Measurements from ENCODE around the gene MAML1. TPM values are rescaled to one million over a fixed set of nuclear protein-coding genes. Genes with fewer than 3 reads are reported as not detected.

Gene MAML1
- total RNA-seq, 2 experiments from 2014 or later: 28.9 to 30.0 TPM

- peaks cover 36% of the 10 kb centered on the region for H3K4me1 Mint-ChIP-seq (ENCODE audit: low read depth)
- ChIA-PET POLR2A (interaction anchor here (0.8 to 1.1 kb wide), 2 partner anchors 10 to 96 kb away, joined by 3 read pairs; no protein-coding TSS in a partner anchor), CTCF (interaction anchor here (0.6 to 6.3 kb wide), 6 partner anchors 19 to 65 kb away, joined by 3 to 48 read pairs (median 3); partner anchors contain the start of gene SQSTM1)
- ATAC-seq (peak; percentile 71), DNase-seq (peak; percentile 72)
- H3K27ac Mint-ChIP-seq: peak overlapping the region; percentile 46
- H3K4me3 Mint-ChIP-seq: peak overlapping the region; percentile 36
- H3K36me3 Mint-ChIP-seq (ENCODE audit: low read depth): peaks cover 27% of the 10 kb centered on the region
- H3K9me3 Mint-ChIP-seq (ENCODE audit: insufficient read depth): no peaks in the 10 kb centered on the region
- H3K27me3 Mint-ChIP-seq (ENCODE audit: low read depth): no peaks in the 10 kb centered on the region
These were observed 63.5 kb downstream of the MAML1 start for GRCh38 chr5:179795863-179796833.

GRCh38 chr5:179796877-179797608, 64.4 kb downstream of the MAML1 start:
- H3K36me3 Mint-ChIP-seq (ENCODE audit: low read depth): peaks cover 32% of the 10 kb centered on the region
- CTCF ChIA-PET: interaction anchor here (0.7 to 6.3 kb wide), 6 partner anchors 22 to 106 kb away, joined by 3 to 48 read pairs (median 3); partner anchors contain the start of gene SQSTM1
- no peaks in the 10 kb centered on the region for H3K9me3 Mint-ChIP-seq (ENCODE audit: insufficient read depth)
- peak overlapping the region; percentile 38 for H3K4me3 Mint-ChIP-seq
- POLR2A ChIA-PET: interaction anchor here (0.5 to 1.1 kb wide), 5 partner anchors 9 to 97 kb away, joined by 3 read pairs; partner anchors contain the start of gene SQSTM1
- H3K27ac Mint-ChIP-seq: peak overlapping the region; percentile 46
- no peaks in the 10 kb centered on the region for H3K27me3 Mint-ChIP-seq (ENCODE audit: low read depth)
- H3K4me1 Mint-ChIP-seq (ENCODE audit: low read depth): peaks cover 38% of the 10 kb centered on the region
- DNase-seq: no peak
- ATAC-seq: no peak

GRCh38 chr5:179797741-179798140, 65.1 kb downstream of the MAML1 start:
- H3K36me3 Mint-ChIP-seq (ENCODE audit: low read depth): peaks cover 32% of the 10 kb centered on the region
- H3K4me3 Mint-ChIP-seq: no peak overlapping the region
- ChIA-PET POLR2A (interaction anchor here (0.5 to 1.1 kb wide), 4 partner anchors 8 to 43 kb away, joined by 3 read pairs; partner anchors contain the start of gene SQSTM1), CTCF (interaction anchor here (0.7 to 6.3 kb wide), 2 partner anchors 35 to 107 kb away, joined by 3 to 48 read pairs; no protein-coding TSS in a partner anchor)
- H3K27me3 Mint-ChIP-seq (ENCODE audit: low read depth): no peaks in the 10 kb centered on the region
- H3K27ac Mint-ChIP-seq: no peak overlapping the region
- peaks cover 36% of the 10 kb centered on the region for H3K4me1 Mint-ChIP-seq (ENCODE audit: low read depth)
- no peaks in the 10 kb centered on the region for H3K9me3 Mint-ChIP-seq (ENCODE audit: insufficient read depth)
- DNase-seq (no peak), ATAC-seq (no peak)

- CTCF ChIA-PET: interaction anchor here (0.7 to 6.3 kb wide), 2 partner anchors 35 to 107 kb away, joined by 3 to 48 read pairs; no protein-coding TSS in a partner anchor
- DNase-seq (no peak), ATAC-seq (no peak)
- Mint-ChIP-seq H3K27me3 (ENCODE audit: low read depth) (no peaks in the 10 kb centered on the region), H3K4me1 (ENCODE audit: low read depth) (peaks cover 33% of the 10 kb centered on the region), H3K27ac (no peak overlapping the region), H3K36me3 (ENCODE audit: low read depth) (peaks cover 32% of the 10 kb centered on the region), H3K4me3 (no peak overlapping the region), H3K9me3 (ENCODE audit: insufficient read depth) (no peaks in the 10 kb centered on the region)
- POLR2A ChIA-PET: interaction anchor here (0.6 to 0.9 kb wide), 2 partner anchors 22 to 60 kb away, joined by 3 read pairs; partner anchors contain the start of gene SQSTM1
These were observed 65.6 kb downstream of the MAML1 start for GRCh38 chr5:179798144-179798770.

- H3K4me1 Mint-ChIP-seq (ENCODE audit: low read depth): peaks cover 31% of the 10 kb centered on the region
- ChIA-PET CTCF (no interaction called here), POLR2A (interaction anchor here (0.6 to 0.9 kb wide), 2 partner anchors 22 to 59 kb away, joined by 3 read pairs; partner anchors contain the start of gene SQSTM1)
- H3K36me3 Mint-ChIP-seq (ENCODE audit: low read depth): peaks cover 32% of the 10 kb centered on the region
- DNase-seq (no peak), ATAC-seq (no peak)
- H3K9me3 Mint-ChIP-seq (ENCODE audit: insufficient read depth): no peaks in the 10 kb centered on the region
- H3K27me3 Mint-ChIP-seq (ENCODE audit: low read depth): no peaks in the 10 kb centered on the region
- H3K27ac Mint-ChIP-seq: no peak overlapping the region
- H3K4me3 Mint-ChIP-seq: no peak overlapping the region
These were observed 66.4 kb downstream of the MAML1 start for GRCh38 chr5:179798771-179799643.

GRCh38 chr5:179799644-179799973, 67.0 kb downstream of the MAML1 start:
- CTCF ChIA-PET: no interaction called here
- H3K27me3 Mint-ChIP-seq (ENCODE audit: low read depth): no peaks in the 10 kb centered on the region
- ATAC-seq: no peak
- no peak overlapping the region for H3K27ac Mint-ChIP-seq
- DNase-seq: no peak
- H3K36me3 Mint-ChIP-seq (ENCODE audit: low read depth): peaks cover 36% of the 10 kb centered on the region
- peaks cover 31% of the 10 kb centered on the region for H3K4me1 Mint-ChIP-seq (ENCODE audit: low read depth)
- POLR2A ChIA-PET: no interaction called here
- H3K4me3 Mint-ChIP-seq: no peak overlapping the region
- H3K9me3 Mint-ChIP-seq (ENCODE audit: insufficient read depth): no peaks in the 10 kb centered on the region

GRCh38 chr5:179800071-179800695, 67.6 kb downstream of the MAML1 start:
- H3K4me3 Mint-ChIP-seq: no peak overlapping the region
- no peaks in the 10 kb centered on the region for H3K27me3 Mint-ChIP-seq (ENCODE audit: low read depth)
- no peak for ATAC-seq
- CTCF ChIA-PET: interaction anchor here (2.7 kb wide), 1 partner anchor 20 kb away, joined by 18 read pairs; the partner anchor contains the start of gene SQSTM1
- no peak for DNase-seq
- no peaks in the 10 kb centered on the region for H3K9me3 Mint-ChIP-seq (ENCODE audit: insufficient read depth)
- H3K4me1 Mint-ChIP-seq (ENCODE audit: low read depth): peaks cover 31% of the 10 kb centered on the region
- H3K27ac Mint-ChIP-seq: no peak overlapping the region
- peaks cover 41% of the 10 kb centered on the region for H3K36me3 Mint-ChIP-seq (ENCODE audit: low read depth)
- POLR2A ChIA-PET: no interaction called here

GRCh38 chr5:179800696-179801201, 68.1 kb downstream of the MAML1 start:
- ATAC-seq (no peak), DNase-seq (no peak)
- POLR2A ChIA-PET: interaction anchor here (0.5 kb wide), 1 partner anchor 20 kb away, joined by 3 read pairs; the partner anchor contains the start of gene SQSTM1
- Mint-ChIP-seq H3K36me3 (ENCODE audit: low read depth) (peaks cover 43% of the 10 kb centered on the region), H3K9me3 (ENCODE audit: insufficient read depth) (no peaks in the 10 kb centered on the region), H3K27ac (no peak overlapping the region), H3K4me3 (no peak overlapping the region), H3K4me1 (ENCODE audit: low read depth) (peaks cover 33% of the 10 kb centered on the region), H3K27me3 (ENCODE audit: low read depth) (no peaks in the 10 kb centered on the region)
- CTCF ChIA-PET: interaction anchor here (1.7 to 2.7 kb wide), 3 partner anchors 10 to 108 kb away, joined by 9 to 18 read pairs (median 10); partner anchors contain the start of gene SQSTM1

GRCh38 chr5:179801304-179802206, 68.9 kb downstream of the MAML1 start:
- ChIA-PET CTCF (interaction anchor here (0.6 to 2.7 kb wide), 30 partner anchors 8 to 289 kb away, joined by 3 to 18 read pairs (median 5); partner anchors contain the start of genes LTC4S and SQSTM1), POLR2A (interaction anchor here (0.5 to 1.6 kb wide), 4 partner anchors 18 to 124 kb away, joined by 3 to 12 read pairs (median 3); partner anchors contain the start of gene SQSTM1)
- Mint-ChIP-seq H3K9me3 (ENCODE audit: insufficient read depth) (no peaks in the 10 kb centered on the region), H3K4me3 (no peak overlapping the region), H3K36me3 (ENCODE audit: low read depth) (peaks cover 43% of the 10 kb centered on the region), H3K27me3 (ENCODE audit: low read depth) (no peaks in the 10 kb centered on the region), H3K4me1 (ENCODE audit: low read depth) (peaks cover 33% of the 10 kb centered on the region), H3K27ac (no peak overlapping the region)
- peak; percentile 43 for ATAC-seq
- DNase-seq: peak; percentile 87

Data from activated CD8-positive, alpha-beta T cell treated with anti-CD3 and anti-CD28 coated beads, Interleukin-2, amount 10 ng/mL, durations not matched to agents 7 days and 5 days (primary cell).